Measurements from ENCODE around the gene APEH.

APEH gene

DNA sequence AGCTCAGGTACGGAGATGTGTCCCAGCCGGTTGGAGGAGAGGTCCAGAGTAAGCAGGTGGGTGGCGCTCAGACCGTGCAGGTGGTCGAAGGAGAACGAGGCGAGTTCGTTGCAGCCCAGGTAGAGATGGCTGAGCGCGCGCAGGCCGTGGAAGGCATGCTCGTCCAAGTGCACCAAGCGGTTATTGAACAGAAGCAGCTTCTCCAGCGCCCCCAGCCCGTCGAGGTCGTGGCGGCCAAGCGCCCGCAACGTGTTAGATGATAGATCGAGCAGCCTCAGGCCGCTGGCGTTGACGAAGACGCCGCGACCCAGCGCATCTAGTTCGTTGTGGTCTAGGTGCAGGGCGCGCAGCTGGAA is 44.7 kb downstream of the APEH start:
- no peaks in the 10 kb centered on the region for H3K9me3 ChIP-seq (ENCODE audit: control insufficient read depth, insufficient read depth, low read depth, low read length)
- peaks cover 0 to 82% of the 10 kb centered on the region in 2 experiments; a peak in 1 of 3 replicates for H3K36me3 ChIP-seq (ENCODE audit: control insufficient read depth in 2 of 2, insufficient read depth in 1 of 2, low read length in 2 of 2)
- H3K4me3 ChIP-seq (ENCODE audit: low read depth, low read length): no peak overlapping the region
- POLR2A ChIA-PET: interaction anchor here (1.0 to 1.4 kb wide), 2 partner anchors 7 to 22 kb away, joined by 3 to 5 read pairs; no protein-coding TSS in a partner anchor
- H3K4me1 ChIP-seq (ENCODE audit: control insufficient read depth, insufficient read depth, low read length): no peaks in the 10 kb centered on the region
- TF ChIP-seq ZSCAN30 (tag by site-specific recombination; IDR thresholded peaks at IDR 0.05) (no peak), ZNF837 (tag by site-specific recombination; IDR thresholded peaks at IDR 0.05) (no peak), ZBTB7A (tag by site-specific recombination; IDR thresholded peaks at IDR 0.05; ENCODE audit: low read depth) (no peak), IKZF3 (tag by site-specific recombination; IDR thresholded peaks at IDR 0.05) (no peak), SETDB1 (IDR thresholded peaks at IDR 0.05; ENCODE audit: insufficient read length, low read length) (no peak), ZNF658 (tag by site-specific recombination; IDR thresholded peaks at IDR 0.05) (no peak), ZNF585B (tag by site-specific recombination; IDR thresholded peaks at IDR 0.05) (no peak), ZNF596 (tag by site-specific recombination; IDR thresholded peaks at IDR 0.05) (no peak), ZNF221 (tag by site-specific recombination; IDR thresholded peaks at IDR 0.05; ENCODE audit: borderline replicate concordance) (no peak)
- TF ChIP-seq, protein P1, sequence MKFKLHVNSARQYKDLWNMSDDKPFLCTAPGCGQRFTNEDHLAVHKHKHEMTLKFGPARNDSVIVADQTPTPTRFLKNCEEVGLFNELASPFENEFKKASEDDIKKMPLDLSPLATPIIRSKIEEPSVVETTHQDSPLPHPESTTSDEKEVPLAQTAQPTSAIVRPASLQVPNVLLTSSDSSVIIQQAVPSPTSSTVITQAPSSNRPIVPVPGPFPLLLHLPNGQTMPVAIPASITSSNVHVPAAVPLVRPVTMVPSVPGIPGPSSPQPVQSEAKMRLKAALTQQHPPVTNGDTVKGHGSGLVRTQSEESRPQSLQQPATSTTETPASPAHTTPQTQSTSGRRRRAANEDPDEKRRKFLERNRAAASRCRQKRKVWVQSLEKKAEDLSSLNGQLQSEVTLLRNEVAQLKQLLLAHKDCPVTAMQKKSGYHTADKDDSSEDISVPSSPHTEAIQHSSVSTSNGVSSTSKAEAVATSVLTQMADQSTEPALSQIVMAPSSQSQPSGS (tag by site-specific recombination; IDR thresholded peaks at IDR 0.05; ENCODE audit: low read depth): no peak
- TF ChIP-seq, protein P2, sequence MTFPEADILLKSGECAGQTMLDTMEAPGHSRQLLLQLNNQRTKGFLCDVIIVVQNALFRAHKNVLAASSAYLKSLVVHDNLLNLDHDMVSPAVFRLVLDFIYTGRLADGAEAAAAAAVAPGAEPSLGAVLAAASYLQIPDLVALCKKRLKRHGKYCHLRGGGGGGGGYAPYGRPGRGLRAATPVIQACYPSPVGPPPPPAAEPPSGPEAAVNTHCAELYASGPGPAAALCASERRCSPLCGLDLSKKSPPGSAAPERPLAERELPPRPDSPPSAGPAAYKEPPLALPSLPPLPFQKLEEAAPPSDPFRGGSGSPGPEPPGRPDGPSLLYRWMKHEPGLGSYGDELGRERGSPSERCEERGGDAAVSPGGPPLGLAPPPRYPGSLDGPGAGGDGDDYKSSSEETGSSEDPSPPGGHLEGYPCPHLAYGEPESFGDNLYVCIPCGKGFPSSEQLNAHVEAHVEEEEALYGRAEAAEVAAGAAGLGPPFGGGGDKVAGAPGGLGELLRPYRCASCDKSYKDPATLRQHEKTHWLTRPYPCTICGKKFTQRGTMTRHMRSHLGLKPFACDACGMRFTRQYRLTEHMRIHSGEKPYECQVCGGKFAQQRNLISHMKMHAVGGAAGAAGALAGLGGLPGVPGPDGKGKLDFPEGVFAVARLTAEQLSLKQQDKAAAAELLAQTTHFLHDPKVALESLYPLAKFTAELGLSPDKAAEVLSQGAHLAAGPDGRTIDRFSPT (tag by site-specific recombination; IDR thresholded peaks at IDR 0.05): no peak
- TF ChIP-seq, protein P3, sequence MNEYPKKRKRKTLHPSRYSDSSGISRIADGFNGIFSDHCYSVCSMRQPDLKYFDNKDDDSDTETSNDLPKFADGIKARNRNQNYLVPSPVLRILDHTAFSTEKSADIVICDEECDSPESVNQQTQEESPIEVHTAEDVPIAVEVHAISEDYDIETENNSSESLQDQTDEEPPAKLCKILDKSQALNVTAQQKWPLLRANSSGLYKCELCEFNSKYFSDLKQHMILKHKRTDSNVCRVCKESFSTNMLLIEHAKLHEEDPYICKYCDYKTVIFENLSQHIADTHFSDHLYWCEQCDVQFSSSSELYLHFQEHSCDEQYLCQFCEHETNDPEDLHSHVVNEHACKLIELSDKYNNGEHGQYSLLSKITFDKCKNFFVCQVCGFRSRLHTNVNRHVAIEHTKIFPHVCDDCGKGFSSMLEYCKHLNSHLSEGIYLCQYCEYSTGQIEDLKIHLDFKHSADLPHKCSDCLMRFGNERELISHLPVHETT (tag by site-specific recombination; IDR thresholded peaks at IDR 0.05): no peak
- CTCF ChIA-PET: interaction anchor here (0.6 to 0.7 kb wide), 2 partner anchors 15 to 121 kb away, joined by 4 to 7 read pairs; no protein-coding TSS in a partner anchor
- no peak overlapping the region for H3K27ac ChIP-seq (ENCODE audit: extremely low read depth, low read depth, low read length)

DNA sequence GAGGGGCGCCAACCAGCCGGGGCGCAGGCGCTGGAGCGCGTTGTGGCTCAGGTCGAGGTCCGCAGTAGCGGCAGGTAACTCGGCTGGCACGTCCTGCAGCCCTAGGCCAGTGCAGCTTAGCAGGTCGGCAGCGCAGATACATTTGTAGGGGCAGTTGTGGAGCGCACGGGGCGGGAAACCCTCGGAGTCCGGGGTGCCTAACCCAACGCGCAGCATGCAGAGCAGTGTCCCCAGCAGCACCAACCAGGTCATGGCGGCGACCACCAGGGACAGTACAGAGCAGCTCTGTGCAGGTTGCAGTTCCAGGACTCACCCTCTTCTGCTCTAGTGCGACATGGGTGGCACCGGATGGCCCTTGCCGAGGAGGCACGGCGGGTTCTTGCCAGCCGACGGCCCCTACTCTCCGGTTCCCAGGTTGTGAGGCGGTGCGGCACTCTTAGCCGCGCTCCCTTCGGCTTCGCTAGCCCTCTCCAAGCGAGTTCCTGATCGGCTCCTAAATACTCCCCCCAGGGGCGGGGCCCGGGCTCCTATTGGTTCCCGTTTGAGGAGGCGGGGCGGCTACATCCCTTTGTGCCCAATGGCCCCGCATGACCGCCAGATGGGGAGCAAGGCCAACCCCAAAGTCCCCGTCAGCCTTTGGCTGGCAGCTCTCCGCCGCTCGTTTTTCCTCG is 45.2 kb downstream of the APEH start, which contains the start of gene AMIGO3:
Gene AMIGO3, minus strand, starts transcription at position 471 of the 671 bp plus-strand sequence. Its CDS starts 219 bp downstream, at position 252.
- Histone ChIP-seq H3K27ac (ENCODE audit: extremely low read depth, low read depth, low read length) (no peak within 1 kb of the TSS), H3K9me3 (ENCODE audit: control insufficient read depth, insufficient read depth, low read depth, low read length) (no peaks in the 10 kb centered on the region), H3K36me3 (ENCODE audit: control insufficient read depth in 2 of 2, insufficient read depth in 1 of 2, low read length in 2 of 2) (peaks cover 0 to 78% of the 10 kb centered on the region in 2 experiments; a peak in 1 of 3 replicates), H3K4me1 (ENCODE audit: control insufficient read depth, insufficient read depth, low read length) (no peaks in the 10 kb centered on the region), H3K4me3 (ENCODE audit: low read depth, low read length) (peak within 1 kb of the TSS; percentile 9)
- ChIA-PET POLR2A (interaction anchor here (1.0 to 1.4 kb wide), 2 partner anchors 8 to 22 kb away, joined by 3 to 5 read pairs; no protein-coding TSS in a partner anchor), CTCF (interaction anchor here (0.6 to 1.2 kb wide), 3 partner anchors 16 to 135 kb away, joined by 4 to 7 read pairs (median 4); no protein-coding TSS in a partner anchor)
- no peak for TF ChIP-seq ZNF530 (tag by site-specific recombination; IDR thresholded peaks at IDR 0.05; ENCODE audit: low read depth)
- TF ChIP-seq ZNF433 (tag by site-specific recombination; IDR thresholded peaks at IDR 0.05; ENCODE audit: low read depth): no peak
- TF ChIP-seq OVOL3 (tag by site-specific recombination; IDR thresholded peaks at IDR 0.05): no peak
- no peak for TF ChIP-seq ZNF624 (tag by site-specific recombination; IDR thresholded peaks at IDR 0.05)
- TF ChIP-seq ZNF76 (tag by site-specific recombination; IDR thresholded peaks at IDR 0.05; ENCODE audit: borderline replicate concordance, low read depth): no peak
- TF ChIP-seq ZSCAN30 (tag by site-specific recombination; IDR thresholded peaks at IDR 0.05): no peak
- TF ChIP-seq, protein P4, sequence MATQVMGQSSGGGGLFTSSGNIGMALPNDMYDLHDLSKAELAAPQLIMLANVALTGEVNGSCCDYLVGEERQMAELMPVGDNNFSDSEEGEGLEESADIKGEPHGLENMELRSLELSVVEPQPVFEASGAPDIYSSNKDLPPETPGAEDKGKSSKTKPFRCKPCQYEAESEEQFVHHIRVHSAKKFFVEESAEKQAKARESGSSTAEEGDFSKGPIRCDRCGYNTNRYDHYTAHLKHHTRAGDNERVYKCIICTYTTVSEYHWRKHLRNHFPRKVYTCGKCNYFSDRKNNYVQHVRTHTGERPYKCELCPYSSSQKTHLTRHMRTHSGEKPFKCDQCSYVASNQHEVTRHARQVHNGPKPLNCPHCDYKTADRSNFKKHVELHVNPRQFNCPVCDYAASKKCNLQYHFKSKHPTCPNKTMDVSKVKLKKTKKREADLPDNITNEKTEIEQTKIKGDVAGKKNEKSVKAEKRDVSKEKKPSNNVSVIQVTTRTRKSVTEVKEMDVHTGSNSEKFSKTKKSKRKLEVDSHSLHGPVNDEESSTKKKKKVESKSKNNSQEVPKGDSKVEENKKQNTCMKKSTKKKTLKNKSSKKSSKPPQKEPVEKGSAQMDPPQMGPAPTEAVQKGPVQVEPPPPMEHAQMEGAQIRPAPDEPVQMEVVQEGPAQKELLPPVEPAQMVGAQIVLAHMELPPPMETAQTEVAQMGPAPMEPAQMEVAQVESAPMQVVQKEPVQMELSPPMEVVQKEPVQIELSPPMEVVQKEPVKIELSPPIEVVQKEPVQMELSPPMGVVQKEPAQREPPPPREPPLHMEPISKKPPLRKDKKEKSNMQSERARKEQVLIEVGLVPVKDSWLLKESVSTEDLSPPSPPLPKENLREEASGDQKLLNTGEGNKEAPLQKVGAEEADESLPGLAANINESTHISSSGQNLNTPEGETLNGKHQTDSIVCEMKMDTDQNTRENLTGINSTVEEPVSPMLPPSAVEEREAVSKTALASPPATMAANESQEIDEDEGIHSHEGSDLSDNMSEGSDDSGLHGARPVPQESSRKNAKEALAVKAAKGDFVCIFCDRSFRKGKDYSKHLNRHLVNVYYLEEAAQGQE (tag by site-specific recombination; IDR thresholded peaks at IDR 0.05): no peak
- TF ChIP-seq ZNF302 (tag by site-specific recombination; IDR thresholded peaks at IDR 0.05; ENCODE audit: low read depth): no peak
- TF ChIP-seq SALL2 (tag by site-specific recombination; IDR thresholded peaks at IDR 0.05; ENCODE audit: borderline replicate concordance): no peak
- TF ChIP-seq ZNF394 (tag by site-specific recombination; IDR thresholded peaks at IDR 0.05; ENCODE audit: borderline replicate concordance): no peak
- no peak for TF ChIP-seq KLF7 (tag by site-specific recombination; IDR thresholded peaks at IDR 0.05; ENCODE audit: borderline replicate concordance)
- TF ChIP-seq SP2 (tag by site-specific recombination; IDR thresholded peaks at IDR 0.05): peak; percentile 16
- no peak for TF ChIP-seq ZNF610 (tag by site-specific recombination; IDR thresholded peaks at IDR 0.05; ENCODE audit: borderline replicate concordance)
- TF ChIP-seq MZF1 (tag by site-specific recombination; IDR thresholded peaks at IDR 0.05; ENCODE audit: borderline replicate concordance): no peak
- peak; percentile 41 for TF ChIP-seq ZNF341 (tag by site-specific recombination; IDR thresholded peaks at IDR 0.05; ENCODE audit: low read depth)
